ENCODE results near the gene ZBTB20. TPM values are rescaled to one million over a fixed set of nuclear protein-coding genes. Genes with fewer than 3 reads are reported as not detected.

Gene ZBTB20
- total and polyA plus RNA-seq, 10 of the 15 experiments (the other 5 are each of a cell fraction or from before 2014, with no cell fraction given), result 0.20 to 5.5 (median 2.2) TPM

DNA sequence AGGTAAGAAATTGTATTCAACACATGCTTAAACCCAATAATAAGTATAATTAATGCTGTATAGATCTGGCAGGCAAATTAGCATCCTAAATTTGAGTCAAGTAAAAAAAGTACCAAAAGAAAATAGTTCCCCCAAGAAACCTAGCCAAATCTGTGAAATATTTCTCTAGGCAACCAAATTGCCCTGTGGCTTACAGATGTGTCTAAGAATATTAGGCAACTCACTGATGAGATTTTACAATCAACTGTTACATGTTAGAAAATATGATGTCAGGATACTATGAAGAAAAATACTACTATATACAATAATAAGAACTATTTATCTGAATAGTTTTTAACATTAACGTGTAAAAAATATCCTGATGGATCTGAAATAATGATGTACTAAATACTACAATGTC, 456.2 kb downstream of the ZBTB20 start:
- no TSS peak for BruUV-seq (replicated peaks)
- no peak overlapping the region for H3K4me3 ChIP-seq
- H3K9me3 ChIP-seq (replicated peaks; ENCODE audit: control insufficient read depth, insufficient read depth, low read length), result no peaks in the 10 kb centered on the region
- H3K36me3 ChIP-seq (ENCODE audit: control insufficient read depth in 2 of 2, insufficient read depth in 2 of 2, low read length in 1 of 2), result no peaks in the 10 kb centered on the region
- DNase-seq (ENCODE audit: low read depth, low spot score) (no peak), ATAC-seq (no peak), FAIRE-seq (no peak)
- no peaks in the 10 kb centered on the region for H3K79me2 ChIP-seq (ENCODE audit: control insufficient read depth, insufficient read depth, low read length)
- no peaks in the 10 kb centered on the region for H3K27me3 ChIP-seq (replicated peaks in 1 of 2; ENCODE audit: control insufficient read depth in 2 of 2, insufficient read depth in 2 of 2, low read length in 1 of 2)
- in situ Hi-C loops (cut with MboI) (no loop called here), intact Hi-C loops (cut with micrococcal nuclease; ENCODE audit: unreplicated experiment) (loop anchor here (10.0 kb wide), 1 partner anchor 306 kb away; no protein-coding TSS in a partner anchor)
- ChIA-PET SMC1A (ENCODE audit: uncharacterized antibody, unreplicated experiment) (no interaction called here), POLR2A (no interaction called here), RAD21 (ENCODE audit: unreplicated experiment) (no interaction called here), CTCF (no interaction called here)
- no peaks in the 10 kb centered on the region for H4K20me1 ChIP-seq (ENCODE audit: control insufficient read depth, insufficient read depth)
- H2AFZ ChIP-seq (ENCODE audit: control insufficient read depth, low read depth, low read length), result no peak overlapping the region
- no peaks in the 10 kb centered on the region for H3K4me1 ChIP-seq (ENCODE audit: control insufficient read depth, insufficient read depth, low read length)
- WGBS (ENCODE audit: insufficient coverage, insufficient replicate concordance, low lambda C conversion rate, missing lambda C conversion rate), result 77% methylated on average over 1 of the region's 1 CpG
- no peak overlapping the region for H3K27ac ChIP-seq (ENCODE audit: control insufficient read depth, insufficient read depth)
- H3K9ac ChIP-seq (ENCODE audit: control insufficient read depth, insufficient read depth, low read length), result no peak overlapping the region
- no peak overlapping the region for H3K4me2 ChIP-seq (ENCODE audit: control insufficient read depth, insufficient read depth)
- TF ChIP-seq, protein P1, sequence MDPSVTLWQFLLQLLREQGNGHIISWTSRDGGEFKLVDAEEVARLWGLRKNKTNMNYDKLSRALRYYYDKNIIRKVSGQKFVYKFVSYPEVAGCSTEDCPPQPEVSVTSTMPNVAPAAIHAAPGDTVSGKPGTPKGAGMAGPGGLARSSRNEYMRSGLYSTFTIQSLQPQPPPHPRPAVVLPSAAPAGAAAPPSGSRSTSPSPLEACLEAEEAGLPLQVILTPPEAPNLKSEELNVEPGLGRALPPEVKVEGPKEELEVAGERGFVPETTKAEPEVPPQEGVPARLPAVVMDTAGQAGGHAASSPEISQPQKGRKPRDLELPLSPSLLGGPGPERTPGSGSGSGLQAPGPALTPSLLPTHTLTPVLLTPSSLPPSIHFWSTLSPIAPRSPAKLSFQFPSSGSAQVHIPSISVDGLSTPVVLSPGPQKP (IDR thresholded peaks at IDR 0.05; ENCODE audit: low read depth, low read length), result no peak
- TF ChIP-seq TBL1XR1 (IDR thresholded peaks at IDR 0.05; ENCODE audit: low read depth, low read length) (no peak), LARP7 (IDR thresholded peaks at IDR 0.05) (no peak), CHD1 (IDR thresholded peaks at IDR 0.05; ENCODE audit: low read depth, low read length) (no peak), BCL11A (IDR thresholded peaks at IDR 0.05; ENCODE audit: low read depth, low read length) (no peak), POLR2AphosphoS5 (IDR thresholded peaks at IDR 0.05; ENCODE audit: low read length) (no peak), BMI1 (IDR thresholded peaks at IDR 0.05; ENCODE audit: borderline replicate concordance) (no peak), CHD4 (IDR thresholded peaks at IDR 0.05) (no peak), MXI1 (IDR thresholded peaks at IDR 0.05; ENCODE audit: low read depth, low read length) (no peak), SIN3A (IDR thresholded peaks at IDR 0.05; ENCODE audit: low read depth, low read length) (no peak), CBX5 (IDR thresholded peaks at IDR 0.05; ENCODE audit: low read depth) (no peak), POLR2AphosphoS2 (IDR thresholded peaks at IDR 0.05; ENCODE audit: low read depth, low read length) (no peak), SMAD1 (IDR thresholded peaks at IDR 0.05; ENCODE audit: low read depth, partially characterized antibody) (no peak), ZSCAN29 (IDR thresholded peaks at IDR 0.05) (no peak), KAT2A (conservative IDR thresholded peaks at IDR 0.05; ENCODE audit: control insufficient read depth, low read depth, low read length) (no peak), BRCA1 (IDR thresholded peaks at IDR 0.05; ENCODE audit: low read depth, low read length) (no peak)
- TF ChIP-seq, protein P2, sequence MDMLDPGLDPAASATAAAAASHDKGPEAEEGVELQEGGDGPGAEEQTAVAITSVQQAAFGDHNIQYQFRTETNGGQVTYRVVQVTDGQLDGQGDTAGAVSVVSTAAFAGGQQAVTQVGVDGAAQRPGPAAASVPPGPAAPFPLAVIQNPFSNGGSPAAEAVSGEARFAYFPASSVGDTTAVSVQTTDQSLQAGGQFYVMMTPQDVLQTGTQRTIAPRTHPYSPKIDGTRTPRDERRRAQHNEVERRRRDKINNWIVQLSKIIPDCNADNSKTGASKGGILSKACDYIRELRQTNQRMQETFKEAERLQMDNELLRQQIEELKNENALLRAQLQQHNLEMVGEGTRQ (IDR thresholded peaks at IDR 0.05; ENCODE audit: borderline replicate concordance, low read depth, low read length), result no peak
- TF ChIP-seq, protein P3, sequence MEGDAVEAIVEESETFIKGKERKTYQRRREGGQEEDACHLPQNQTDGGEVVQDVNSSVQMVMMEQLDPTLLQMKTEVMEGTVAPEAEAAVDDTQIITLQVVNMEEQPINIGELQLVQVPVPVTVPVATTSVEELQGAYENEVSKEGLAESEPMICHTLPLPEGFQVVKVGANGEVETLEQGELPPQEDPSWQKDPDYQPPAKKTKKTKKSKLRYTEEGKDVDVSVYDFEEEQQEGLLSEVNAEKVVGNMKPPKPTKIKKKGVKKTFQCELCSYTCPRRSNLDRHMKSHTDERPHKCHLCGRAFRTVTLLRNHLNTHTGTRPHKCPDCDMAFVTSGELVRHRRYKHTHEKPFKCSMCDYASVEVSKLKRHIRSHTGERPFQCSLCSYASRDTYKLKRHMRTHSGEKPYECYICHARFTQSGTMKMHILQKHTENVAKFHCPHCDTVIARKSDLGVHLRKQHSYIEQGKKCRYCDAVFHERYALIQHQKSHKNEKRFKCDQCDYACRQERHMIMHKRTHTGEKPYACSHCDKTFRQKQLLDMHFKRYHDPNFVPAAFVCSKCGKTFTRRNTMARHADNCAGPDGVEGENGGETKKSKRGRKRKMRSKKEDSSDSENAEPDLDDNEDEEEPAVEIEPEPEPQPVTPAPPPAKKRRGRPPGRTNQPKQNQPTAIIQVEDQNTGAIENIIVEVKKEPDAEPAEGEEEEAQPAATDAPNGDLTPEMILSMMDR (IDR thresholded peaks at IDR 0.05 in 2 of 3, conservative IDR thresholded peaks at IDR 0.05 in 1 of 3; ENCODE audit: control insufficient read depth in 2 of 3, extremely low read depth in 1 of 3, insufficient read depth in 1 of 3, low read depth in 3 of 3, low read length in 3 of 3), result no peak
